ENCODE data around the gene ZNF580.

Gene ZNF580

DNA sequence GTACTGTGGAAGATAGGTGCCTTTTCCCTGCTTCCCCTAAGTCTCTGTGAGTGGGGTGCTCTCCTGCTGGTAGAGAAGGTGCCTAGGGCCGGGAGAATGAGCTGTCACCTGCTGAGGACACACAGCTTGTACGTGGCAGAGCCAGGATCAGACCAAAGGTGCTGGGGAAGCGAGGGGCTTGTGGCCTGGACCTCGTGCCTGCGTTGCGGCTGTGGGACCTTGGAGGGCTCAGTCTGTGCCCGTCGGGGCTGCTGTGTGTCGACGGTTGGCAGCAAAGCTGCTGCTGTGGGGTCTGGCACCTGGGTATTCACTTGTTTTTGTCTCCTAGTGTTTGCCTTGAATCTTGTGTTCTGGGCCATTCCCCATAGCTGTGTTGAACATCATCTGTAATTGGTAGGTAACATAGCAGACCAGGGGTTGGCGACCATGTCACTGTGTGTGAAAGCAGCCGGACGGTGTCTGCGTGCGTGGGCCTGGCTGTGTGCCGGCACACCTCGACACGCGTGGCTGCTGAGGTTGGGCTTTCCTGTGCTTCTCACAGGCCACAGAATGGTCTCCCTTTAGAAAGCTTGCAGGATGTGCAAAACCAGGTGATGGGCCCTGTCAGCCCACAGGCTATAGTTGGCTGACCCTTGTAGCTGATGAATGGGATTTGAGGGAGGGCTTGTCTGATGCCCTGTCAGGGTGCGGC lies 23.2 kb downstream of the ZNF580 start:
- no peak overlapping the region for H3K4me3 ChIP-seq (ENCODE audit: low read length)
- no peak for DNase-seq (ENCODE audit: low read depth)
- no peak for TF ChIP-seq CTCF (conservative IDR thresholded peaks at IDR 0.05; ENCODE audit: low read length)

DNA sequence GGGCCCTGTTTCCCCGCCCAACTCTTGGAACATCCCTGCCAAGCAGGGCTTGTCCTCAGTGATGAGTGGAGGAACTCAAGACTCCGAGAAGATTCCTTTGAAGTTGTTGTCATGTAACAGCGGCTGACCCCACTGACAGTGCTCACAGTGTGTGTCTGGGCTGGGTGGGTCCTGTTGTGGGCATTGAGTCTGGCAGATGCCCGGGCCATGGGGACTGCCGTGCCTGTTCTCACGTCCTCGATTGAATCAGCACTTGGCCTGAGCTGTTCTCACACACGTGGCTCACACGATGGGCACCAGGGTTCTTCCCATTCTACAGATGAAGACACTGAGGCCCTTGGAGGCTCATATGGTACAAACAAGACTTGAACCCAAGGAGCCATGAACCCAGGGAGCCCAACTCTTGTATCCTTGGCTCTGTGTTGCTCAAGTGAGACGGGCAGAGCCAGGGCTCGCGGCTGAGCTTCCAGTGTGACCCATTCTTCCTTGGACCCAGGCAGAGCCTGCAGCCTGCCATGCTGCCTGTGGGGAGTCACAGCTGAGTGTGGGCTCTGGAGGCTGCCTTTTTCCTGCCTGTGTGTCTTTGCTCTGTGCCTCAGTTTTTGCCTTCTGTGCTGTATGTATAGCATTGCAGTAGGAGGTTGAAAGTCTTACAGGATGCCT lies 25.7 kb downstream of the ZNF580 start:
- DNase-seq (ENCODE audit: low read depth): no peak
- H3K4me3 ChIP-seq (ENCODE audit: low read length): no peak overlapping the region
- no peak for TF ChIP-seq CTCF (conservative IDR thresholded peaks at IDR 0.05; ENCODE audit: low read length)

- H3K4me3 ChIP-seq (ENCODE audit: low read length): no peak overlapping the region
- TF ChIP-seq CTCF (conservative IDR thresholded peaks at IDR 0.05; ENCODE audit: low read length): no peak
- no peak for DNase-seq (ENCODE audit: low read depth)
Observed at GRCh38 chr19:55667006-55667381, 26.2 kb downstream of the ZNF580 start.

GRCh38 chr19:55667511-55667910 lies 26.7 kb downstream of the ZNF580 start:
- TF ChIP-seq CTCF (conservative IDR thresholded peaks at IDR 0.05; ENCODE audit: low read length): no peak
- no peak overlapping the region for H3K4me3 ChIP-seq (ENCODE audit: low read length)
- no peak for DNase-seq (ENCODE audit: low read depth)

DNA sequence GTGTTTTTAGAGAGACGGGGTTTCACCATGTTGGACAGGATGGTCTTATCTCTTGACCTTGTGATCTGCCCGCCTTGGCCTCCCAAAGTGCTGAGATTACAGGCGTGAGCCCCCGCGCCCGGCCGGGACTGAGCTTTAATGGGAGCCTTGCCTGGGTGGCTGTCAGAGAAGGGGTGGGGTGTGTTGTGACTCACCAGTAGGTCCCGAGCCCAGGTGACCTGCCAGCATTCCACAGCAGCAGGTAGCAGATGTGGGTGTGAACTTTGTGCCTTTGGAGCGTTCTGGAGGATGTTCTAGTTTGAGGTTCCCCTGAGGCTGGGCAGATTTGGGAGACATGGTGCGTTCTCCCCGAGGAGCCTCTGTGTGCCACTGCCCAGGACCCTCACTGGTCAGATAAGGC lies 27.2 kb downstream of the ZNF580 start:
- no peak overlapping the region for H3K4me3 ChIP-seq (ENCODE audit: low read length)
- TF ChIP-seq CTCF (conservative IDR thresholded peaks at IDR 0.05; ENCODE audit: low read length): no peak
- no peak for DNase-seq (ENCODE audit: low read depth)

DNA sequence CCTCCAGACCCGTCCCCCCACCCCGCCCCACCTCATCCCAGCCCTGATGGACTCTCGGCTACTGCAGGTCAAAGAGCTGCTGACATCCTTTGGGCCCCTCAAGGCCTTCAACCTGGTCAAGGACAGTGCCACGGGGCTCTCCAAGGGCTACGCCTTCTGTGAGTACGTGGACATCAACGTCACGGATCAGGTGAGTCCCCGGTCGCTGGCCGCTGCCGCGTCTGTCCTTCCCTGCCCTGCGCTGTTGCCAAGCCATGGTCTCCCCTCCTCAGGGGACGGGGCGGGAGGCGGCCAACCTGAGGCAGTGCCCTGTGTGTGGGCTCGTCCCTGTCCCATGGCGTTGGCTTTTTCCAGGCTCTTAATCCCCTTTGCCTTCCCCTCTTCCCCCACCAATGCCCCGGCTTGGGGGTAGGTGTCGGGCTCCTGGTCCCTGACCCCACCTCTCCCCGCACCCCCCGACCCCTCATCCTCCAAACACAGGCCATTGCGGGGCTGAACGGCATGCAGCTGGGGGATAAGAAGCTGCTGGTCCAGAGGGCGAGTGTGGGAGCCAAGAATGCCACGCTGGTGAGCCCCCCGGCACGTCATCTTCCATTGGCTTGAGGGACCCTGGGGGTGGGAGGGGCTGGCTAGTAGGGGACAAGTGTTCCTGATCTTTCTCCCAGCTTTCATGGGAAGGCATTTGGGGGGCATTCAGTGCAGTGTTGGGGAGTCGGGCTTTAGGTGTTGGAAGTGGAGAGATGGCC lies 28.0 kb downstream of the ZNF580 start:
- TF ChIP-seq CTCF (conservative IDR thresholded peaks at IDR 0.05; ENCODE audit: low read length): no peak
- no peak for DNase-seq (ENCODE audit: low read depth)
- H3K4me3 ChIP-seq (ENCODE audit: low read length): no peak overlapping the region

Measured in AG10803 (cell line).